HG02981 (cell line): ENCODE measurements around the gene SLC16A6.
"Not testable (repeated sequence)": the region's sequence is repeated elsewhere in the genome, so short reads cannot be mapped to it uniquely, and the experiment has no call there.

Experiments
- ATAC-seq: cut with Tn5 transposase; IDR thresholded peaks from one replicate; pipeline ENCODE4 v1.9.1; 2021; ENCODE audit warnings: mild to moderate bottlenecking, moderate library complexity; ENCODE audit not compliant: unreplicated experiment

SLC16A6 gene

DNA sequence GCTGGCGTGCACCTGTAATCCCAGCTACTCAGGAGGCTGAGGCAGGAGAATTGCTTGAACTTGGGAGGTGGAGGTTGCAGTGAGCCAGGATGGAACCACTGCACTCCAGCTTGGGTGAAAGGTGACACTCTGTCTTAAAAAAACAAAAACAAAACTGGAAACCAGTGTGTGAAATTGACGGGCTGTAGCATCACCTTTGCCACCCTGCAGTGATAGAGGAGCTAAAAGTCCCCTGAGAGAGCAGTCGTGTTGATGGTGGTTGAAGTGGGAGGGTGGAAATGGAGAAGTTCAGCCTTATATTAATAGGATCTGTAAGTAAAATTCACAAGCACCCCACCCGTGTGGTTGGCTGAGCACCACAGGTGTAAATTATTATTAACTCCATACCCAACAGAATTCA lies 65.9 kb downstream of the SLC16A6 start:
- not testable (repeated sequence) for ATAC-seq

DNA sequence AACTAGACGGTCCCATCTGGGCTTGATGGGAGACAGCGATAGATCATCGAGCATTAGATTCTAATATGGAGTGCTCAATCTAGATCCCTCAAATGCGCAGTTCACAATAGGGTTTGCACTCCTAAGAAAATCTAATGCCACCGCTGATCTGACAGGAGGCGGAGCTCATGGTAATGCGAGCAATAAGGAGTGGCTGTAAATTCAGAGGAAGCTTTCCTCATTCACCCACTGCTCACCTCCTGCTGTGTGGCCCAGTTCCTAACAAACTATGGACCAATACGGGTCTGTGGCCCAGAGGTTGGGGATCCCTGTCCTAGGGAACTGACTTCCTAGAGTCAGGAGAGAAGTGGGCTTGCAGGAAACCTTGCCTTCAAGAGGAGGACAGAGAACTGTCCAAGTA lies 68.3 kb downstream of the SLC16A6 start:
- ATAC-seq: no peak

DNA sequence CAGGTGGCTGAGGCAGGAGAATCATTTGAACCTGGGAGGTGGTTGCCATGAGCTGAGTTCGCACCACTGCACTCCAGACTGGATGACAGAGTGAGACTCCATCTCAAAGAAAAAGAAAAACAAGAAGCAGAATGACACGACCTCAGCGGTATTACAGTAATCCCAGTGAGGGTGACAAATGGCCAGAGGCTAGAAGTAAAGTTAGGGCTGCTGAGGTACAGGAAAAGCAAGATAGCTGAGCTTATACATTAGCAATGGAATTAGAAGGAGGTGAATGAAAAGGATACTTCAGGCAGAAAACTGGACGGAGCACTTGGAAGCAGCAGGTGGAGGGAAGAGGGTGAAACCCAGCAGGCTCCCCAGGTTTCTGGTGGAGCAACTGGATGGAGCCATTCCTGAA lies 69.1 kb downstream of the SLC16A6 start:
- no peak for ATAC-seq

DNA sequence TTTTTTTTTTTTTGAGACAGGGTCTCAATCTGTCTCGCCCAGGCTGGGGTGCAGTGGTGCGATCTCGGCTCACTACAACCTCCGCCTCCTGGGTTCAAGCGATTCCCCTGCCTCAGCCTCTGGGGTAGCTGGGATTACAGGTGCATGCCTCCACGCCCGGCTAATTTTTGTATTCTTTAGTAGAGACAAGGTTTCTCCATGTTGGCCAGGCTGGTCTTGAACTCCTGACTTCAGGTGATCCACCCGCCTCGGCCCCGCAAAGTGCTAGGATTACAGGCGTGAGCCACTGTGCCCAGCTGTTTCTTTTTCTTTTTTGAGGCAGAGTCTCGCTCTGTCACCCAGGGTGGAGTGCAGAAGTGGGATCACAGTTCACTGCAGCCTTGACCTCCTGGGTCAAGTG lies 70.1 kb downstream of the SLC16A6 start:
- not testable (repeated sequence) for ATAC-seq

DNA sequence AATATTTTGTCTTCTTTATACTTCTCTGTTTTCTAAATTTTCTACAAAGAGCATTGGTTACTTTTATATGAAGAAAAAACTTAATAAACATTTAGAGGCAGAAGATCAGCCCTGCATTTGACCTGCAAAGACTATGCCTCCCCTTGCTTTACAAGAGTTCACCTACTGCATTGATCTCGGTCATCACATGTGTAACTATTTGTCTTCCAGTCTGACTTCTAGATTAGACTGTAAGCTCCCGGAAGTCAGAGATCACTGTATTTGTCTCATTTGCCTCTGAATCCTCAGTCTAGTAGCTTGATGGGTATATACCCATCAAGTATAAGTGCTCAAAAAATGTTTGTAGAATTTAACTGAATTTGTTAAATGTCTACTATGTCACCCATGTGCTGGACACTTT lies 70.7 kb downstream of the SLC16A6 start:
- not testable (repeated sequence) for ATAC-seq

DNA sequence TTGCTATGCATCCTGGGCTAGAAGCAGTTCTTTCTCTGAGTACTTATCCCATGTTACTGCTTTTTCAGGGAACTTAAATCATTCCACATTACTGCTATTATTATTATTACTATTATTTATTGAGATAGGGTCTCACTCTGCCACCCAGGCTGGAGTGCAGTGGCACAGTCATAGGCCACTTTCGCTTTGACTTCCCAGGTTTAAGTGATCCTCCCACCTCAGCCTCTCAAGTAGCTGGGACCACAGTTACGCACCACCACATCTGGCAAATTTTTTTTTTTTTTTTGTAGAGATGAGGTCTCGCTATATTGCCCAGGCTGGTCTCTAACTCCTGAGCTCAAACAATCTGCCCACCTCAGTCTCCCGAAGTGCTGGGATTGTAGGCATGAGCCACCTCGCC lies 71.5 kb downstream of the SLC16A6 start:
- not testable (repeated sequence) for ATAC-seq
